ENCODE data around the gene DLGAP3. TPM values are rescaled to one million over a fixed set of nuclear protein-coding genes. Genes with fewer than 3 reads are reported as not detected.
A peak's percentile ranks its signal among the peaks of the same experiment; 100 is the strongest.

DLGAP3 gene
- total RNA-seq, 5 donors from 2014 or later (not counting 1 experiment from before 2014, with no cell fraction given): 0.78 to 1.6 (median 0.99) TPM

DNA sequence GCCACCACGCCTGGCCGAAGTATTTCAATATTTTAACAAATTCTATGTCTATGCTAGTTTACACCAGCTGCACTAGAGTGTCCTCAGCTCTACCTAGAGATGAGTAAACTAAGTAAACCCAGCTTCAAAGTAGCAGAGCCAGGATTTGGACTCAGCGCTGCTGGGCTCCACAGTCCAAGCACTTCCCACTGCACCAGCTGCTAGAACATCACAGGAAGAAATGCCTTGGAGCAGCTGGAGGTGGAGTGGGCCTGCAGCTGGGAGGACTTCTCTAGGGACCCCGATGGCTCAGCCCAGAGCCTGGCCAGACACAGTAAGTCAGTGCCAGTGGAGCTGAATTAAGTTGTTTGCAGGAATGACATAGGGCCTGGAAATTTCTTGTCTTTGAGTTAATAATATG is 59.7 kb downstream of the DLGAP3 start:
- no peaks in the 10 kb centered on the region for H3K36me3 Mint-ChIP-seq
- no peak overlapping the region for H3K4me3 Mint-ChIP-seq
- no peak overlapping the region for H3K27ac Mint-ChIP-seq
- Histone ChIP-seq H3K36me3 (ENCODE audit: control insufficient read depth in 2 of 2, extremely low read depth in 1 of 2, insufficient read depth in 1 of 2, low read length in 1 of 2) (no peaks in the 10 kb centered on the region), H3K27ac (ENCODE audit: low read length) (no peak overlapping the region), H3K9me3 (no peaks in the 10 kb centered on the region), H3K4me3 (ENCODE audit: control insufficient read depth in 1 of 2, extremely low read depth in 1 of 2, low read length in 1 of 2) (no peak overlapping the region), H3K27me3 (replicated peaks in 1 of 2; ENCODE audit: control insufficient read depth in 2 of 2, extremely low read depth in 1 of 2, insufficient read depth in 2 of 2, low read length in 1 of 2) (peaks cover 0 to 21% of the 10 kb centered on the region in 2 experiments), H3K4me1 (ENCODE audit: control insufficient read depth in 1 of 2, extremely low read depth in 1 of 2, insufficient read depth in 2 of 2, low read length in 2 of 2) (peaks cover 10 to 37% of the 10 kb centered on the region in 2 experiments)
- H3K27me3 Mint-ChIP-seq: peaks cover 22 to 31% of the 10 kb centered on the region in 2 donors
- POLR2A ChIA-PET: no interaction called here
- WGBS (ENCODE audit: insufficient coverage): 100% methylated on average over 1 of the region's 4 CpGs
- H3K4me1 Mint-ChIP-seq: peaks cover 21 to 28% (median 24%) of the 10 kb centered on the region in 3 donors
- no peaks in the 10 kb centered on the region for H3K9me3 Mint-ChIP-seq
- DNase-seq (no peak), ATAC-seq (replicated peaks in 1 of 4) (no peak)
- CTCF ChIA-PET: interaction anchor here in 1 of 2 donors (2.1 kb wide), 1 partner anchor 17 kb away, joined by 6 read pairs; no protein-coding TSS in a partner anchor

DNA sequence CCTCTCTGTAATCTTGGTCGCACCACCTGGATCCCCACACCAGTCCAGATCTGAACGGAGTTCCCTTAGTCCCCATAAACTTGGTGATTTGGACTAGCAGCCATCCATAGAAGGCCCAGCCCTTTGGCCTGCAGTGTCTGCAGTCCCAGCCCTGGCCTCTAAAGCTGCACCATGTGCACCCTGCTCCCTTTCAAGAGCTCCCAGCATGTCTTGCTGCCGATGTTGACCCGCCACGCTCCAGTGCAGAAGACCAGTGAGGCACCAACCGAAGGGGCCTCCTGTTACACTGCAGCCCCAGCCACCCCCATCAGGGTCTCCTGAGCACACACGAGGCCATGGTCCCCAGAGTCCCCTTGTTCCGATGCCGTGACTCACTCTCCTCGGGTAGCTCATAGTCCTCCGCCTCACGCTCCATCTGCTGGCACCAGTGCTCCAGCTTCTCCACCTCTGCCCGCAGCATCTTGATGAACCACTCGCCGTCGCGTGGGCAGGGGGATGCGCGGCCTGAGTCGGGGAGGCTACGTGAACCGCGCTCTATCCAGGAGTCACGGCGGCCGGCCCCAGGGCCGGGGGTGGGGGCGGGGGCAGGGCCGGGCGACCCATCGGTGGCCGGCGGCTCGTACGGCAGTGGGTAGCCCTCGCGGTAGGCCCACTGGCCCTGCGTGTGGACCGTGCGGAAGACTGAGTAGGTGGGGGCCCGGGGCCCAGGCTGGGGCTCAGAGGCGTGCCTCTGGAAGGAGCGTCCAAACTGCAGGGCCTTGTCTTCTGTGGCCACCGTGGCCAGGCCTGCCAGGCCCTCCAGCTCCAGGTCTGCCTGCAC is 61.0 kb downstream of the DLGAP3 start:
- CTCF ChIA-PET: interaction anchor here (0.7 to 2.1 kb wide), 4 partner anchors 8 to 20 kb away, joined by 4 to 6 read pairs (median 4); no protein-coding TSS in a partner anchor
- Mint-ChIP-seq H3K4me3 (peak overlapping the region in 2 of 3 donors; percentile 66 to 82), H3K9me3 (no peaks in the 10 kb centered on the region), H3K27ac (peak overlapping the region in 1 of 2 donors; percentile 47), H3K4me1 (peaks cover 34 to 41% (median 37%) of the 10 kb centered on the region in 3 donors), H3K27me3 (peaks cover 19 to 24% of the 10 kb centered on the region in 2 donors), H3K36me3 (no peaks in the 10 kb centered on the region)
- no peak overlapping the region for H3K4me3 ChIP-seq (ENCODE audit: control insufficient read depth in 1 of 2, extremely low read depth in 1 of 2, low read length in 1 of 2)
- peaks cover 0 to 21% of the 10 kb centered on the region in 2 experiments for H3K27me3 ChIP-seq (replicated peaks in 1 of 2; ENCODE audit: control insufficient read depth in 2 of 2, extremely low read depth in 1 of 2, insufficient read depth in 2 of 2, low read length in 1 of 2)
- POLR2A ChIA-PET: no interaction called here
- DNase-seq (no peak), ATAC-seq (replicated peaks in 1 of 4) (no peak)
- H3K9me3 ChIP-seq: no peaks in the 10 kb centered on the region
- WGBS (ENCODE audit: insufficient coverage): 94% methylated on average over 35 of the region's 44 CpGs
- H3K27ac ChIP-seq (ENCODE audit: low read length): no peak overlapping the region
- no peaks in the 10 kb centered on the region for H3K36me3 ChIP-seq (ENCODE audit: control insufficient read depth in 2 of 2, extremely low read depth in 1 of 2, insufficient read depth in 1 of 2, low read length in 1 of 2)
- H3K4me1 ChIP-seq (ENCODE audit: control insufficient read depth in 1 of 2, extremely low read depth in 1 of 2, insufficient read depth in 2 of 2, low read length in 2 of 2): peaks cover 24 to 49% of the 10 kb centered on the region in 2 experiments

DNA sequence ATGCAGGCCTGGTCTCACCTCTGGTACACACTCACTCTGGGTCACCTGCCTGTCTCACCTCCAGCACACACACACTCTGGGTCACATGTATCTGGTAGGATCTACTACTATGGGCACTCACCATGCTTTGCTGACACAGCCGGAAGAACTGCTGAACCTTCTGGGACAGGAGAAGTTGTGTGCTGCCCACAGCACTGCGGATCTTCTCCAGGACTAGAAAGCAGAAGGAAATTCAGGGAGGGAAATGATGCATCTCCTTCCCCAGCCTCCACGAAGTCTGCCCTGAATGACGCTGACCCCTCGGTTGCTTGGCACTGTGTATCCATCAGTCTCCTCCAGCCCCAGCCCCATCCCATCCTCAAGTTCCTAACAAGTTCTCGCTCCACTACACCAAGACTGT is 62.0 kb downstream of the DLGAP3 start:
- Mint-ChIP-seq H3K4me1 (peaks cover 44 to 51% (median 47%) of the 10 kb centered on the region in 3 donors), H3K4me3 (peak overlapping the region; percentile 45 to 82 (median 66)), H3K36me3 (no peaks in the 10 kb centered on the region), H3K27me3 (peaks cover 11 to 15% of the 10 kb centered on the region in 2 donors), H3K9me3 (no peaks in the 10 kb centered on the region), H3K27ac (peak overlapping the region; percentile 11 to 47)
- 77% methylated on average over 6 of the region's 6 CpGs for WGBS (ENCODE audit: insufficient coverage)
- no peaks in the 10 kb centered on the region for H3K36me3 ChIP-seq (ENCODE audit: control insufficient read depth in 2 of 2, extremely low read depth in 1 of 2, insufficient read depth in 1 of 2, low read length in 1 of 2)
- no peaks in the 10 kb centered on the region for H3K9me3 ChIP-seq
- H3K4me3 ChIP-seq (ENCODE audit: control insufficient read depth in 1 of 2, extremely low read depth in 1 of 2, low read length in 1 of 2): no peak overlapping the region
- peaks cover 28 to 58% of the 10 kb centered on the region in 2 experiments for H3K4me1 ChIP-seq (ENCODE audit: control insufficient read depth in 1 of 2, extremely low read depth in 1 of 2, insufficient read depth in 2 of 2, low read length in 2 of 2)
- no peak for ATAC-seq (replicated peaks in 1 of 4)
- H3K27me3 ChIP-seq (replicated peaks in 1 of 2; ENCODE audit: control insufficient read depth in 2 of 2, extremely low read depth in 1 of 2, insufficient read depth in 2 of 2, low read length in 1 of 2): peaks cover 0 to 17% of the 10 kb centered on the region in 2 experiments
- ChIA-PET POLR2A (no interaction called here), CTCF (interaction anchor here in 1 of 2 donors (0.5 to 4.8 kb wide), 3 partner anchors 14 to 140 kb away, joined by 3 to 37 read pairs (median 3); no protein-coding TSS in a partner anchor)
- DNase-seq: no peak
- H3K27ac ChIP-seq (ENCODE audit: low read length): no peak overlapping the region

DNA sequence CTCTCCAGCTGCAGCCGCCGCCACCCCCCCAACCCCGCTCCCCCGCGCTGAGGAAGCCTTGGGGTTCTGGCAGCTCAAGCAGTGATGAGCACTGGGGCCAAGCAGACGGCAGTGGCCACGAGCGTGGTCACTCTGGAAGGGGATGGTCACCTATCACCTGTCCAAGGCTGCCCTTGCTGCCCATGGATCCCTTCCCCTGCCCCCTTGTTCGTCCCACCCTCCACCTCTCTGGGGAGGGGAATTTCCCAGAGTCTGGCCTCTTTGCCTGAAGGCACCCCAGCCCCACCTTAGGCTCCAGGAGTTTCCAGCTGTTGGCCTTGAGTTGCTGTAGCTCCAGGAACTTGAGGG is 62.7 kb downstream of the DLGAP3 start:
- Histone ChIP-seq H3K36me3 (ENCODE audit: control insufficient read depth in 2 of 2, extremely low read depth in 1 of 2, insufficient read depth in 1 of 2, low read length in 1 of 2) (no peaks in the 10 kb centered on the region), H3K4me3 (ENCODE audit: control insufficient read depth in 1 of 2, extremely low read depth in 1 of 2, low read length in 1 of 2) (peak overlapping the region; percentile 59 to 65), H3K9me3 (no peaks in the 10 kb centered on the region), H3K27ac (ENCODE audit: low read length) (peak overlapping the region; percentile 67), H3K4me1 (ENCODE audit: control insufficient read depth in 1 of 2, extremely low read depth in 1 of 2, insufficient read depth in 2 of 2, low read length in 2 of 2) (peaks cover 28 to 54% of the 10 kb centered on the region in 2 experiments), H3K27me3 (replicated peaks in 1 of 2; ENCODE audit: control insufficient read depth in 2 of 2, extremely low read depth in 1 of 2, insufficient read depth in 2 of 2, low read length in 1 of 2) (peaks cover 0 to 12% of the 10 kb centered on the region in 2 experiments)
- Mint-ChIP-seq H3K4me3 (peak overlapping the region; percentile 82 to 87 (median 86)), H3K4me1 (peaks cover 43 to 54% (median 45%) of the 10 kb centered on the region in 3 donors), H3K9me3 (no peaks in the 10 kb centered on the region), H3K27me3 (peaks cover 6 to 9% of the 10 kb centered on the region in 2 donors), H3K36me3 (no peaks in the 10 kb centered on the region), H3K27ac (peak overlapping the region in 1 of 2 donors; percentile 84)
- DNase-seq: peak in 1 of 35 experiments; percentile 19
- peak in 1 of 4 experiments; percentile 16 for ATAC-seq (replicated peaks in 1 of 4)
- POLR2A ChIA-PET: no interaction called here
- CTCF ChIA-PET: interaction anchor here (0.5 to 4.8 kb wide), 4 partner anchors 12 to 14 kb away, joined by 3 to 37 read pairs (median 3); no protein-coding TSS in a partner anchor
- WGBS (ENCODE audit: insufficient coverage): no CpG with 5 or more reads among the region's 9 CpGs

DNA sequence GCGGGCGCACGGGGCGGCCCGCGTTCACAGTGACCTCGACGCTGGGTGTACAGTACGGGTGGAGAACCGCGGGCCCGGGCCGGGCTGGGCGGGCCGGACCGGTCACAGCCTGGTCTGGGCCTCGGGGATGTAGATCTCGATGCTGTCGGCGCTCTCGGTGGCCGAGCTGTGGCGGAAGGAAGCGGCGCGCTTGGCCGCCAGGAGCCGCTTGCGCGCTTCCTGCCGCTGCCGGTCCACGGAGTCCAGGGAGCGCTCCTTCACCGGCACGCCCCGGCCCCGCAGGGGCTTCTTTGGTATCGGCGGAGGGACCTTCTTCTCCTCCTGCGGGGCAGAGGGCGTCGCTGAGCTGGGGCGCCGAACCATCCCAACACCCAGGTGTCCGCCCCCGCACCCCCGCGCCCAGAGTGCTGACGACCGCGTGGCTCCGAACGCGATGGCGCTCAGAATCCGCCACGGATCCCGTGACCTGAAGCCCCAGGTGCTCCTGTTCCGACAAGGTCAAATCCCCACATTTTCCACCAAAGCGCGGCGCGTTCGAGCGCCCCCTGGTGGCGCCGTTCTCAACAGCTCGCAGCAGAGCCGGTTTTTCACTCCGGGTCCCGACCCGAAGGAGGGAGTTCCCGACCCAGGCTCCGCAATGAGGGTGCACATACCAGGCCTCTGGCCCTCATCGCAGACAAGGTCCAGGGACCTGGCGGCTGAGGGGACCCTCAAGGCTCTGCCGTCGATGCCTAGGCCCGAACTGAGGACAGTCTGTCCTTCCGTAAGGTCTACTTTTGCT is 63.3 kb downstream of the DLGAP3 start:
- Histone ChIP-seq H3K27me3 (replicated peaks in 1 of 2; ENCODE audit: control insufficient read depth in 2 of 2, extremely low read depth in 1 of 2, insufficient read depth in 2 of 2, low read length in 1 of 2) (peaks cover 0 to 6% of the 10 kb centered on the region in 2 experiments), H3K4me3 (ENCODE audit: control insufficient read depth in 1 of 2, extremely low read depth in 1 of 2, low read length in 1 of 2) (peak overlapping the region; percentile 59 to 65), H3K36me3 (ENCODE audit: control insufficient read depth in 2 of 2, extremely low read depth in 1 of 2, insufficient read depth in 1 of 2, low read length in 1 of 2) (no peaks in the 10 kb centered on the region), H3K27ac (ENCODE audit: low read length) (peak overlapping the region; percentile 67), H3K4me1 (ENCODE audit: control insufficient read depth in 1 of 2, extremely low read depth in 1 of 2, insufficient read depth in 2 of 2, low read length in 2 of 2) (peaks cover 25 to 49% of the 10 kb centered on the region in 2 experiments), H3K9me3 (no peaks in the 10 kb centered on the region)
- CTCF ChIA-PET: interaction anchor here (0.5 to 4.8 kb wide), 4 partner anchors 11 to 15 kb away, joined by 3 to 37 read pairs (median 3); no protein-coding TSS in a partner anchor
- peak; percentile 72 to 96 (median 88) for DNase-seq
- under 1% methylated on average over 80 of the region's 81 CpGs for WGBS (ENCODE audit: insufficient coverage)
- H3K27me3 Mint-ChIP-seq: peaks cover under 1 to 3% of the 10 kb centered on the region in 2 donors
- POLR2A ChIA-PET: no interaction called here
- no peaks in the 10 kb centered on the region for H3K36me3 Mint-ChIP-seq
- no peaks in the 10 kb centered on the region for H3K9me3 Mint-ChIP-seq
- peak overlapping the region; percentile 84 to 86 for H3K27ac Mint-ChIP-seq
- peak overlapping the region; percentile 82 to 87 (median 86) for H3K4me3 Mint-ChIP-seq
- peaks cover 37 to 50% (median 40%) of the 10 kb centered on the region in 3 donors for H3K4me1 Mint-ChIP-seq
- peak; percentile 79 to 88 (median 82) for ATAC-seq (replicated peaks in 1 of 4)

DNA sequence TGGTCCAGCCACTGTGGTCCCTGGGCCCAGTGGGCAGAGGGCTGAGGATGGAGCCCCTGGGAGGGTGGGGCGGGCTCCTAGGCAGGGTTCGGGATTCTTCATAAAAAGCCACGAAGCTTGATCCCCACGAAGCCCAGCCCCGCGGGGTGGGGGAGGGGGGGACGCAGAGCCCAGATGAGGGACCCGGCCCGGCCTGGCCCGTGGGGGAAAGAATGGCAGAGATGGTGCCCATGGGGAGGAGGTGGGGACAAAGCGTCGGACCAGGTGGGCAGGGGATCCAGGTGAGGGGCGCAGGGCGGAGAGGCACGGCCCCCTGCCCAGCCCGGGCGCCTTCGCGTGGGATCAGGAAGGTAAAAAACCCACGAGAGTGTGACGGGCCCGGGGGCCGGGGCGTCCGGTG is 63.9 kb downstream of the DLGAP3 start:
- H3K9me3 Mint-ChIP-seq: no peaks in the 10 kb centered on the region
- Histone ChIP-seq H3K4me1 (ENCODE audit: control insufficient read depth in 1 of 2, extremely low read depth in 1 of 2, insufficient read depth in 2 of 2, low read length in 2 of 2) (peaks cover 22 to 44% of the 10 kb centered on the region in 2 experiments), H3K27me3 (replicated peaks in 1 of 2; ENCODE audit: control insufficient read depth in 2 of 2, extremely low read depth in 1 of 2, insufficient read depth in 2 of 2, low read length in 1 of 2) (peaks cover 0 to 4% of the 10 kb centered on the region in 2 experiments), H3K9me3 (no peaks in the 10 kb centered on the region), H3K36me3 (ENCODE audit: control insufficient read depth in 2 of 2, extremely low read depth in 1 of 2, insufficient read depth in 1 of 2, low read length in 1 of 2) (no peaks in the 10 kb centered on the region), H3K4me3 (ENCODE audit: control insufficient read depth in 1 of 2, extremely low read depth in 1 of 2, low read length in 1 of 2) (peak overlapping the region; percentile 59 to 65), H3K27ac (ENCODE audit: low read length) (peak overlapping the region; percentile 67)
- ATAC-seq (replicated peaks in 1 of 4) (no peak), DNase-seq (no peak)
- CTCF ChIA-PET: interaction anchor here (1.7 to 4.8 kb wide), 2 partner anchors 13 kb away, joined by 12 to 37 read pairs; no protein-coding TSS in a partner anchor
- WGBS (ENCODE audit: insufficient coverage): 18% methylated on average over 20 of the region's 25 CpGs
- POLR2A ChIA-PET: no interaction called here
- peak overlapping the region in 1 of 2 donors; percentile 34 for H3K27ac Mint-ChIP-seq
- H3K4me3 Mint-ChIP-seq: peak overlapping the region; percentile 50 to 86 (median 82)
- peaks cover 31 to 52% (median 36%) of the 10 kb centered on the region in 3 donors for H3K4me1 Mint-ChIP-seq
- no peaks in the 10 kb centered on the region for H3K36me3 Mint-ChIP-seq
- H3K27me3 Mint-ChIP-seq: no peaks in the 10 kb centered on the region

Measured in T-cell (primary cell).